ENCODE results near the gene CLNK.
"Not testable (repeated sequence)": the region's sequence is repeated elsewhere in the genome, so short reads cannot be mapped to it uniquely, and the experiment has no call there.

Gene CLNK

DNA sequence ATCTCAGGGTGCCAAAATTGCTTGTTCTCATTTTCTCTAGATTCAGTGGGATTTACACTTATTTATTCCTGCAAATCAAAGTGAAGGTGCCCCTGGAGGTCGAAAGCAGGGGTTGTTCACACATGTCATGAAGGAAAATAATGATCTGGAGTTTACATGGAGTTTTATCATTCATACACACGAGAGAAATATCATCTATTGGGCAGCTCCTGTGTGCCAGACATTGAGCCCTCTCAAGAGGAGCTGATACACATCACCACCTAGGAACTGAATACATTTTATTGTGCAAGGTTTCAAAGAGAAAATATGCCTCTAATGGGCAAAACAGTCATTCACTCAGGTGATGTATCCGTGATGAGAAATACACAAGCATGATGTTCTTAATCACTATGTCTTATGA, 23.5 kb downstream of the CLNK start:
- DNase-seq (ENCODE audit: low read depth in 3 of 3) = no peak

DNA sequence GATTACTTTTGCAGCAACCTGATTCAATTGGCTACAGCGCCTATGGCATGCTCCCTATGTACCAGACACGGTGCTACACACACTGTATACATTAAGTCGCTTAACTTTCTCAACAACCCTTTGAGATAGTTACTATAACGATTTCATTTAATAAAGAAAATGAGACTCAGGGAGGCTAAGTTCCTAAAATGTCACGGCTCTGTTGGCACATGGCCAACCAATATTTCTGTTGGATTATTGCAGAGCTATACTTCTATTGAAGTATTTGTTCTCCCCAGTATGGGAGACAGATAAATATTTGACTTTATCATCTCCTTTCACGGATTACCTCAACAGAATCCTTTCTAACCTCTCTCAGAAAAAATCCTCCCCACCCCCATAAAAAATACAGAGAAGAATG, 25.3 kb downstream of the CLNK start:
- no peak for DNase-seq (ENCODE audit: low read depth in 3 of 3)

DNA sequence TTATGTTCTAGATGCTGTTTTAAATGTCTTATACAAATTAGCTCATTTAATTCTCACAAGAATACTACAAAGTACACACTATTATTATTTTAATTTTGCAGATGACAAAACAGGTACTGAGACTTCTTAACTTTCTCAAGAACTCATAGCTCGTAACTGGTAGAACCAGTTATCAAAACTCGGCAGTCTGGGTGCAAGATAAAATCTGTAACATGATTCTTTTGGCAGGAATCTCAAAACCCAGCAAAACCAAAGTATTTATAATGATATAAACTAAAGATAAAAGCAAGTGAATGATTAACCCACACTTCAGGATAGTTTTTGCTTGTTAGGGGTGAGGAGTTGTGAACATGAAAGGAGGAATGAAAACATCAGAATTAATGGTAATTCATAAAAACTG, 27.6 kb downstream of the CLNK start:
- DNase-seq (ENCODE audit: low read depth in 3 of 3) = no peak

DNA sequence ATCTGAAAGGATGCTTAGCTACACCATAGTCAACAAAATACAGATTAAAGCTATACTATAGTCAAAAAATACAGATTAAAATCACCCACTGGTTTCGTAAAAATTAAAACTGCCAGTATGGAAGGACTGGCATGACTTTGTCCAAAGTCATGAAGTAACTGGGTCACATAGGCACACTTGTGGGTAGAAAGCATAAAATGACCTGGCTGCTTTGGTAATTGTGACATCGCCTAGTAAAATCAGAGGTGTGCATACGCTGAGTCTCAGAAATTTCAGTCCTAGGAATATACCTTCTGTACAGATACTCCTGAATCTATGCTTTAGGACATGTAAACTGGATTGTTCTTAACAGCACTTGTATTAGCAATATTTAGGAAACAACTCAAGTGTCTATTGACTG, 28.1 kb downstream of the CLNK start:
- no peak for DNase-seq (ENCODE audit: low read depth in 3 of 3)

DNA sequence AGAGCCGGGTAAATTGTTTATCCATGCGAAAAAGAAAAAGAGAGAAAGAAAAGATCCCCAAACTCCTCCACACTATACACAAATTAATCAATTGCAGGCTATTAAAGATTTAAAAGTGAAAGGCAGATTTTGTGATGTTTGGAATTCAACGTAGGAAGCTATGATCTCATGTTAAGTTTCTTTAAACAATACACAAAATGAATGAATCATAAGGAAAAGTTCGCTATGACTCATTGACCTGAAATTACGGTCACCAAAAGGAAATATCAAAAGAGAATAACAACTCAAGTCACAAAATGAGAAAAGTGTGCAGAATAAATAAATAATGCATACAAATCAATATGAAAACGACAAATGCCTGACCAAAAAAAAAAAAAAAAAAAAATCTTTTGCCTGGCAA, 28.6 kb downstream of the CLNK start:
- DNase-seq (ENCODE audit: low read depth in 3 of 3) = no peak

DNA sequence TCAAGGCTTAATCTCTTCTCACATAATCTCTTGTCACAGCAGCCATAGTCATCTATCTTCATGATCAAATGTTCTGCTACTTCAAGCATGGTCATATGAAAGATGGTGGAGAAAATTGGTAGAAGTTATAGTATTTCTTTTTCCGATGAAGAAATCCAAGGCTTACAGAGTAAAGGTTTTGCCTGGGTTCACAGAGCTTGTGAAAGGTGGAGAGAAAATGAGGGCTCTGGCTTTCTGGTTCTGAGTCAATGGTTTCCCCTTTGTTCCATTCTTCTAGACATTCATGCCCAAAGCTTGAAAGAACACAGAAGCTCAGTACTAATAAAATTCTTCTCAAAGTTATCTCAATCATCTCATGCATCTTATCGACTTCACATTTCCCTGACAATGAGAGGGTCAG, 36.1 kb downstream of the CLNK start:
- no peak for DNase-seq (ENCODE audit: low read depth in 3 of 3)

DNA sequence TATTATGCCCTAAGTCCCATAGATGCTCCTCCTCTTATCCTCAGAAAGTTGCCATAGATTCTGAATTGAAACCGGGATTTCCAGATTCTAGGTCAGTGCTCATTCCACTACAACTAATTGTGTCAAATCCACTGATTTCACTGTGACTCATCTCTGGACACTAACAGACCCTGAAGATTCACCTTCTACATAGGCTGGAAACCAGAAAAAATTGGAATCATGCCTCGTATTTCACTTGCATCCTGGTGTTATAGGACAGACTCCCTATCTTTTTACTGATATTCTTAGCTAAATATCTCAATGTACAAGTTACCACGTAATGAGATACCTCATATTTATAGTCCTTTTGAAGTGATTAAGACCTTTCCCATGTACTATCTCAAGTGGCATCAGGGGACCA, 36.7 kb downstream of the CLNK start:
- DNase-seq (ENCODE audit: low read depth in 3 of 3) = no peak

DNA sequence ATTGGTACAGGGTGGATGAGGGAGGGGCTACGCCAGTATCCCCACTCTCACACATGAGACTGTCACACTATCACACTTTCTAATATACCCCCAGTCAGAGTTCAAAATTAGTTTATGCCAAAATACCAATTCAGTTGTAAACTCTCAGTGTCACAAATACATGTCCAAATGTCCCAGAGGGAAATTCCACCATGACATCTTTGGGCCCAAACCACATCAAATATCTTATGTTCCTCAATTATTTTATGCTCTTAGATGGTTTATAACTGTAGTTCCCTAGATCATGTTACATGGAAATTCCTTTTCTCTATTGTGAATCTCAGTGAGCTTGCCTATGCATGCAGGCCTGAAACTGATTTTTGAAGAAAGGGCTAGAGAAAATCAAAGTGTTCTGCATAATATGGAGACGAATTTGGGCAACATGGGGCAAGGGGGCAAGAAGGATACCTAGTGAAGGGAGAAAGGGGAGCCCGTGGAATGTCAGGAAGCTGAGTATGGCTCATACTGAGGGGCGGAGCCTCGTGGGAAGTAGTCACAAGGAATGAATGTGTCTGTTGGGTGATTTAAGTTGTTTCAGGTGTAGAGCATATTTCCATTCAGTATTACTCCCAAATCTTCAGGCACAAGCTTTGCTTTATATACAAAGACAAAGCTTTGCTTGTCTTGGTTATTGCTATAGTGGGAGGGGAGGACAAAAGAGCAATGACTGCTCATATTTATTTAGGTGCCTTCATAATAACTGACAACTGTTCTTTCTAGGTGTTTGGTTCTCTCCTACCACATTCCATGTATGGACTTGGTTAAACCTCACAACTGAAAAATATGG, 40.8 kb downstream of the CLNK start:
- DNase-seq (ENCODE audit: low read depth in 3 of 3) = no peak

DNA sequence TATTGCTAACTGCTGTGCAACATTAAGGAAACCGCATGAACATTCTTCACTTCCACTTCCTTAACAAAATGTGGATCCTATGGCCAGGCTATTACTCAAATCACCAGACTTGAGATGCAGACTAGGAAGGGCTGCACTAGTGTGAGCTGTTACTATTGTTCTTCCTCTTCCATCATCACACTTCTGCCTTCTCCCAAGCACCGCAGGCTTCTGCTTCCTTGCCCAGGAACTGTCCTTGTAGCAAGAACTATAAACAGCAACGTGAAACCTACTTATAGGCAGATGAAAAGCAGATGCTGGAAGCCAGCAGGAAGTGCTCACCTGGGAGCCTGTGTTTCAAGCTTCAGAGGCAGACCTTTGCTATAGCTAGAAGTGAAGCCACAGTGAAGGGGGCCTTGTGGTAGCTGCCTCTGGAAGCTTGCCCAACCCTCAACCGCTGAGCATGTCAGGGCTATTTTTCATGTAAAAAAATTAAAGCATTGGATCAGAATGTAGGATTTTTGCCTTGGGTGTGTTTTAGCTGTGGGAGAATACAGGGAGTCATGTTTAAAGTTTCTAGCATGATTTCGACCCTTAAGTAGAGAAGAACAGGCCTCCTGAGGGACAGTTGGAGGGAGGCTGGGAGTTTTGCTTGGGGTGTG, 43.9 kb downstream of the CLNK start:
- no peak for DNase-seq (ENCODE audit: low read depth in 3 of 3)

DNA sequence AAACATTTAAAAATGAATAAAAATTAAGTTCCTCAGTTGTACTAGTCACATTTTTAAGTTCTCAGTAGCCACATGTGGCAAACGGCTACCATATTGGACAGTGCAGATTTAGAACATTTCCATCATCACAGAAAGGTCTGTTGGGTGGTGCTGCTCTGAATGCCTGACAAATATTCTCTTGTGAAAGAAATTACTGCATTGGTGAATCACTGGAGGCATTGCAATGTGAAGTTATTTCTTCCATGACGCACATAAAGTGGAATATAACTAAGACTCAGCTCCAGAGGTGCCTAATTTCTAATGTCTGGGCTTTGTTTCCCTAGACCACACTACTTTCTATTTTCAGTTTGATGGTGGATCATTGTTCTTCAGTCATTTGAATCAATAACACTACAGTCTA, 44.9 kb downstream of the CLNK start:
- no peak for DNase-seq (ENCODE audit: low read depth in 3 of 3)

DNA sequence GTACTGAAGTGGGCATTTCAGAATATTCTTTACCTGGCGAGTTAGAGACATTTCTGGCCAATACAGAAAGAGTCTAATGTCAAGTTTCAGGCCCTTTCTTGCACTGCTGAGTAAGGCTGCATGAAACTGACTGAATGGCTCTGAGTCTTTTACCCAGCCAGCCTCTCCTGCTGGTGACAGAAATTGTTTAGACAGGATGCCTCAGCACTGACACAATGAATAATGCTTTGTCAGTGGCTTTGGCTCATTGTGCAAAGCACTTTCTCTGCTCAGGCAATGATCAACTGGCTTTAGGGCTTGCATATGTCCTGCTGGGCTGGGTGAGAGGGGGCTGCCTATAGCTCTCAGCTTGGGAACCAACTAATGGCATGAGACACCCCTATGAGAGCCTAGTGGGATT, 45.5 kb downstream of the CLNK start:
- DNase-seq (ENCODE audit: low read depth in 3 of 3) = no peak

DNA sequence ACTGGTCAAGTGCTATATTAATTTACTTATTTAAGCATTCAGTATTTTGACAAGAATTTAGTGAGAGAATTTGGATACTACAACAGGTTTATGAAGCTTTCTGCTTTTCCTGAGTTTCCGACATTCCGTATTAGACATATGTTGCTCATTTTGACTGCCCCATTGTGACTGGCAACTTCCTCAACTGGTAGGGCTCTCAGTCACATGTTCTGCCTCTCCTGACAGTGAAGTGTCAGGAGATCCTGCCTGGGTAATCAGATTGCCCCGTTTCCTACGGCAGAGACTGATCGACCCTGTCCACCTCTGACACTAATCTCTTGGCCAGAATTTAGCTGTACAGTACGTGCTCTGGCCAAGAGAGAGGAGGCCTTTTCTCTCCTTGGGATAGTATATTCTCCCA, 49.5 kb downstream of the CLNK start:
- DNase-seq (ENCODE audit: low read depth in 3 of 3) = no peak

DNA sequence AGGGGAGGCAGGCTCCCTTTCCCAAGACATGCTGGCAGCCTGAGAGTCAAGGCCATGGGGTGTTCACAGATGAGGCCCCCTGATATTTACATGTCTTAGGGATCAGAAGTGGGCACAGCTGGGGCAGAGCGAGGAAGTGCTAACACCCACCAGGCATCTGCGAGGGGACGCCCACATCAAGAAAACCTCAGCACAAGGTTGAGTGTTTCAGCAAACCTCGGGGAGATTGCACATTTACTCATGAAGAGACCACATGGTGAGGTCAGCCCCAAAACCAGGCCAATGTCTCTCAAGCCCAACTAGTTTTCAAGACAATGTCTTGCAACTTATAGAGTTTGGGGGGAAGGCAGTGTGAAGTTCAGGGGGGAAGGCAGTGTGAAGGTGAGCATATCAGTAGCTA, 55.2 kb downstream of the CLNK start:
- no peak for DNase-seq (ENCODE audit: low read depth in 3 of 3)

DNA sequence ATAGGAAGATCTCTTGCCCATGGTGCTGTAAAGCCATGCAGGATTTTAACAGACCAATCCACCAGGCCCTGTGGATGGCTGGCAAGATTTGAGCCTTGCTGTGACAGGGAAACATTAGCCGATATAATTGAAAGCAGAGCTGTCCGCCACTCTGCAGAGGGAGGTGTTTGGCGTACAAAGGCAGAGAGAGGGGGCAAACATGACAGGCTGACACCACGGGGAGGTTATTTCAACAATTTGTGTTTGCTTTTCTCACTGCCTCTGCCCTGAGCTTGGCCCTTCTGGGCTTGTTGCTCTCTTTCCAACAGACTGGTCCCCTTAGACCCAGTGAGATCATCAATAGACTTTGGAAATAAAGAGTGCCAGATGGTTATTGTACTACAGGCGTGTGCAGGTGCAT, 59.4 kb downstream of the CLNK start:
- no peak for DNase-seq (ENCODE audit: low read depth in 3 of 3)

DNA sequence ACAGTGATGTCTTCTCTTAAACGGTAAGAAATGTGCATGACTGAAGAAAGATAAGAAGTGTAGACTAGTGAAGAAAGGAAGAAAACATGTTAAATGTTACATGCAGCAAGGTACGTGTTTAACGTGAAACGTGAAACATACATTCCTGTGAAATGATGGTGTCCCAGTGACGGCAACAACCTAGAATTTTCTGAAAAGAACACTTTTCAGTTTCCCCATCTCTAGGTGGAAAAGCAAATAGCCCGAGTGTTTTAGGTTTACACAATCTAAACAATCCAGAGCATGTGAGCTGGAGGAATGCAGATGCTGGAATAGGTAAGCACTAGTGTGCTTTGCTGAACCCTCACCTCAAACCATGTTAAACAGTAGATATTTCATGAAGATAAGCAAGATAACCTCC, 60.7 kb downstream of the CLNK start:
- no peak for DNase-seq (ENCODE audit: low read depth in 3 of 3)

DNA sequence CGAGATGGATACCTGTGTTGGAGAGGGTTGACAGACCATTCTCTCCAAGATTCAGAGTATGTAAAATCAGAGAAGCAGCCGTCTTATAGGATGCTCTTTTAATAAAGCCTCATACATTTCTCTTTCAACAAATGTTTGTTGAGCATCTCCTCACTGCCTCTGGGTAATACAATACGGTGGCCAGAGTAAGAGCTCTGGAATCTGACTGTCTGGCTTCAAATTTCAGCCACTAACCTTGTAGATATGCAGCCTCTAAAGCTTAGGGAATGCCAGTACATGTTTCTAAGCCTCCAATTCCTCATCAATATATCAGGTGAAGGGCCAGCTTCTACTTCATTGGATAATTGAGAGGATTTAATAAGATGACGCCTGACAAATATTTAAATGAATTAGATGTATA, 61.3 kb downstream of the CLNK start:
- no peak for DNase-seq (ENCODE audit: low read depth in 3 of 3)

DNA sequence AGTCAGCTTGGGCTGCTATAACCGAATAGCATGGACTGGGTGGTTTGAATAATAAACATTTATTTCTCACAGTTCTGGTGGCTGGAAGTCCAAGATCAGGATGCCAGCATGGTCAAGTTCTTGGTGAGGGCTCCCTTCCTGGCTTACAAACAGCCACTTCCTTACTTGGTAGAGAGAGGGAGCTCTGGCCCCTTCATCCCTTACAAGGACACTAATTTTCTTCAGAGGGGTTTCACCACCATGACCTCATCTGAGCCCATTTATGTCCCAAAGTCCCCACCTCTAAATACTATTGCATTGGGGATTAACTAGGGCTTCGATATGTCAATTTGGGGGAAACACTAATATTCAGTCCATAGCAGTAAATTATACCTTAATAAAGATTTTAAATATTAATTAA, 61.8 kb downstream of the CLNK start:
- DNase-seq (ENCODE audit: low read depth in 3 of 3) = no peak

DNA sequence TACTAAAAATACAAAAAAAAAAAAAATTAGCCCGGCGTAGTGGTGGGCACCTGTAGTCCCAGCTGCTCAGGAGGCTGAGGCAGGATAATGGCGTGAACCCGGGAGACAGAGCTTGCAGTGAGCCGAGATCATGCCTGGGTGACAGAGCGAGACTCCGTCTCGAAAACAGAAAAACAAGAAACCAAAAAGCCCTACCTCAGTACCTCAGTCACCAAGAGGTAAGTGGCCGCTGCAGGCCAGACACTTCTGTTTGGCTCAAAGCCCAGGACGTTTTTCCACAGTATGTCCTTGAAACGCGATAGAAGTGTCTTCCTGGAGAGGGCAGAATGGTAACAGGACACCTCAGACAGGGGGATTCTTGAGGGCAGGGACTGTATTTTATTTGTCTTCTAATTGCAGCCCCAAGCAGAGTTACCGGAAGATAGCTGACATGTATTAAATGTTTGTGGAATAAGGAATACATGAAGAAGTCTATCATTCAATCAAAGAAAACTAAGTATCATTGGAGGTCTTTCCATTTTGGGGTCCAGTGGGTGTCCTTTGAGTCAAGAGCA, 63.6 kb downstream of the CLNK start:
- DNase-seq (ENCODE audit: low read depth in 3 of 3) = no peak

DNA sequence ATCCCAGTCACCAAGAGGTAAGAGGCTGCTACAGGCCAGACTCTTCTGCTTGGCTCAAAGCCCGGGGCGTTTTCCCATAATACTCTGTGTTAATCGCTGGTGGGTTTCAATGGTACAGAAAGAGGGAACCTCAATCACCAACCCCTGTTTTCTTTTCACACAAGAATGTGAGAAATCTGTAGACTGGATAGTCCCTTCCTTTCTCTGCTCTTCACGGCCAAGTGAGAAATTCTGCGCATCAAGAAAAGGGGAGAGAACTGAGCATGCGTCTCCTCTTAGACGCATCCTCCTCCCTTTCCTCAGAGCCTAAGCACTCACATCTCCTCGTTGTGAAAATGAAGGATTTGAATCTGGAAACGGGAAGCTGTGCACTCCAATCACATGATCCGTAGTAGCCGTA, 64.7 kb downstream of the CLNK start:
- DNase-seq (ENCODE audit: low read depth in 3 of 3) = no peak

DNA sequence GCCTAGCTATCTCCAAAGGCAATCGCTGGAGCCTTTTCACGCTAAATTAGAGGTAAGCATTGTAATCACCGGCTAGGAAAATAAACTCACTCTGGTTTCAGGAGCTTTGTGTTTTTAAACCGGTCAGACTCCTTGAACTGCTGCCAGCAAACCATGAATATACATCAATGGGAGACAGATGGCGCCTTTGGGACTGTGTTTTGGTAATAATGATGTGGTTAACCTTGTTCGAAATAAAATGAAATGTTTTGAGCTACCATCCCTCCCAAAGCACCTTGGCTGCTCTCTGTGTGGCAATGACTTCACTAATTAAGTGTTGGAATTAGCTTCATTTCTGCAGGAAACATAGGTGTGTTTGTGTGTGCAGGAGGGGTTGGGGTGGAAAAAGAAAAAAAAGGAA, 65.3 kb downstream of the CLNK start:
- DNase-seq (ENCODE audit: low read depth in 3 of 3) = no peak

DNA sequence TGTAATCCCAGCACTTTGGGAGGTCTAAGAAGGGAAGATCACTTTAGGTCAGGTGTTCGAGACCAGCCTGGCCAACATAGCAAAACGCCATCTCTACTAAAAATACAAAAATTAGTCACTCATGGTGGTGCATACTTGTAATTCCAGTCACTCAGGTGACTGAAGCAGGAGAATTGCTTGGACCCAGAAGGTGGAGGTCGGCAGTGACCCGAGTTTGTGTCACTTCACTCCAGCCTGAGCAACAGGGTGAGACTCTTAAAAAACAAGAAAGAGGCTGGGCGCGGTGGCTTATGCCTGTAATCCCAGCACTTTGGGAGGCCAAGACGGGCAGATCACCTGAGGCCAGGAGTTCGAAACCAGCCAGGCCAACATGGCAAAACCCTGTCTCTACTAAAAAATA, 69.6 kb downstream of the CLNK start:
- DNase-seq (ENCODE audit: low read depth in 3 of 3) = not testable (repeated sequence)

DNA sequence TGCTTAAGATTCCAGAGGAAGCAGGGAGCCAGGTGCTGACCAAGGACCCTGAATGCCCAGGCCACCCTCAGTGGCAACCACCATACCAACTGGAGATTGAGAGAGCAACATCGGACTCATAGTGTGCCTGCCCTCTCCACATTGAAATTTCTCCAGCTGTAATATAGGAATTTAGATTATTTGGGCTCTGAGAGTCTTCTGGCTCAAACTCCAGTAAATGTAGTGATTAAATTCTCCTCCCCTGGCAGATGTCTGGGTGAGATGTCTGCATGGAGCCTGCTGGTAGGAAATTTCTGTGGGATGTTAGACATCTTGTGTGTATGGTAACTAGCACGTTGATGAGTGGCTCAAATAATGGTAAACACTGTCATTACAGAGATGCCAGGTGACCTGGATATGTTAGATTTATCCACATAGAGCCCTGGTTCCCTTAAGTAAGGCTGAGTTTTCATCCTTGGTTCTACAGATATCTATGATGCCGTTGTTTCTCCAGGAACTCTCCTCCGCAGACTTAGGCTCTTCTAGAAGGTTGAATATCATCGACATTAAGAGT, 70.6 kb downstream of the CLNK start:
- no peak for DNase-seq (ENCODE audit: low read depth in 3 of 3)

DNA sequence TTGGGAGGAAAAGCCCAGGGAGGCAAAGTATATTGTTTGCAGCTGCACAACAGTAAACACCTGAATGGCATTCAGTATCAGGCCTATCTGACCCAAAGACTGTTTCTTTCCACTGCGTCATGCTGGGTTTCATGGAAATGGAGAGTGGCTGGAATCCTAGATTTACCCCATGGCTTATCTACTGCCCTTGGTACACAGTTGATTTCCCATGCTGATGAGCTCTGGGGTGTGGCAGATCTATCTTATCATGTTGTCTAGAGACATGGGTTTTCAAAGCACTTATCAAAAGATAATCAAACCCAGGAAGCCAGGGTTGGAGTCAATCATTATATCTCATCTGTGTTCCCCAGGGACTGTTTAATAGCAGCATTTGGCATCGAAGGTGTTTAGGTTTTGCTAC, 72.1 kb downstream of the CLNK start:
- DNase-seq (ENCODE audit: low read depth in 3 of 3) = no peak

Measured in stimulated activated CD4-positive, alpha-beta T cell treated with anti-CD3 and anti-CD28 coated beads, TNF-alpha, amount 100 ng/mL, for 4 hours (primary cell).